Thymus (tissue), 11 donors: ENCODE results near the gene MRTFA. TPM values are rescaled to one million over a fixed set of nuclear protein-coding genes. Genes with fewer than 3 reads are reported as not detected.
"Not testable (repeated sequence)": the region's sequence is repeated elsewhere in the genome, so short reads cannot be mapped to it uniquely, and the experiment has no call there.

Experiments
- DNase-seq, 9 donors: peaks; one replicate each; pipeline ENCODE4 v3.0.0-alpha.2; 2013; ENCODE audit warnings: low spot score in 9 of 9, low read depth in 6 of 9, missing footprints in 1 of 9
- H3K27ac ChIP-seq, 2 donors: one replicate each; pipeline ENCODE4 v1.5.1; 2013; ENCODE audit warnings: control low read depth in 1 of 2, low read depth in 1 of 2, low read length in 1 of 2, mild to moderate bottlenecking in 1 of 2, moderate library complexity in 1 of 2
- H3K27me3 ChIP-seq, 2 donors: one replicate each; pipeline ENCODE4 v1.5.1; 2013; ENCODE audit warnings: low read length in 1 of 2; ENCODE audit not compliant: control insufficient read depth in 2 of 2, insufficient read depth in 1 of 2
- H3K36me3 ChIP-seq, 2 donors: one replicate each; pipeline ENCODE4 v1.5.1; 2013; ENCODE audit warnings: low read length in 1 of 2, mild to moderate bottlenecking in 1 of 2, moderate library complexity in 1 of 2; ENCODE audit not compliant: control insufficient read depth in 2 of 2, insufficient read depth in 2 of 2
- H3K4me1 ChIP-seq, 2 donors: one replicate each; pipeline ENCODE4 v1.5.1; 2013; ENCODE audit warnings: low read length in 2 of 2; ENCODE audit not compliant: control insufficient read depth in 2 of 2, insufficient read depth in 2 of 2
- H3K4me3 ChIP-seq, 2 donors: one replicate each; pipeline ENCODE4 v1.5.1; 2013; ENCODE audit warnings: low read length in 2 of 2, control low read depth in 1 of 2, mild to moderate bottlenecking in 1 of 2
- H3K9me3 ChIP-seq, 2 donors: one replicate each; pipeline ENCODE4 v1.5.1; 2013; ENCODE audit warnings: low read length in 1 of 2, mild to moderate bottlenecking in 1 of 2; ENCODE audit not compliant: control insufficient read depth in 2 of 2, insufficient read depth in 1 of 2
- WGBS: extraction: QIAGEN DNeasy Blood & Tissue Kit; methylation state at CpG from one replicate; pipeline ENCODE4 v1.1.7; 2013; 5-methylcytosine and 5-hydroxymethylcytosine counted together
- polyA plus RNA-seq: library from polyadenylated mRNA; stranded (reverse); fragments of 200-250 nt; gene quantifications from one replicate; pipeline ENCODE4 v1.2.3, GENCODE V29; 2013
- total RNA-seq: library from RNA; stranded (reverse); fragments of 120-200 nt; gene quantifications from one replicate; pipeline ENCODE4 v1.2.4, GENCODE V29; 2013
- donor health status: healthy.

The MRTFA gene
- total and polyA plus RNA-seq, 2 donors, result 16.8 to 37.0 TPM

DNA sequence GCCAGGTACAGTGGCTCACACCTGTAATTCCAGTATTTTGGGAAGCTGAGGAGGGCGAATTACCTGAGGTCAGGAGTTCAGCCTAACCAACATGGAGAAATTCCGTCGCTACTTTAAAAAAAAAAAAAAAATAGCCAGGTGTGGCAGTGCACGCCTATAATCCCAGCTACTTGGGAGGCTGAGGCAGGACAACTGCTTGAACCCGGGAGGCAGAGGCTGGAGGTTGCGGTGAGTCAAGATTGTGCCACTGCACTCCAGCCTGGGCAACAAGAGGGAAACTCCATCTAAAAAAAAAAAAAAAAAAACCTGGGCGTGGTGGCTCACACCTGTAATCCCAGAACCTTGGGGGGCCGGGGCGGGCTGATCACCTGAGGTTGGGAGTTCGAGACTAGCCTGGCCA, 37.8 kb downstream of the MRTFA start:
- H3K36me3 ChIP-seq, H3K27me3 ChIP-seq, H3K9me3 ChIP-seq, DNase-seq, H3K4me1 ChIP-seq, H3K27ac ChIP-seq, H3K4me3 ChIP-seq: not testable (repeated sequence)
- WGBS, result 97% methylated on average over 10 of the region's 10 CpGs

DNA sequence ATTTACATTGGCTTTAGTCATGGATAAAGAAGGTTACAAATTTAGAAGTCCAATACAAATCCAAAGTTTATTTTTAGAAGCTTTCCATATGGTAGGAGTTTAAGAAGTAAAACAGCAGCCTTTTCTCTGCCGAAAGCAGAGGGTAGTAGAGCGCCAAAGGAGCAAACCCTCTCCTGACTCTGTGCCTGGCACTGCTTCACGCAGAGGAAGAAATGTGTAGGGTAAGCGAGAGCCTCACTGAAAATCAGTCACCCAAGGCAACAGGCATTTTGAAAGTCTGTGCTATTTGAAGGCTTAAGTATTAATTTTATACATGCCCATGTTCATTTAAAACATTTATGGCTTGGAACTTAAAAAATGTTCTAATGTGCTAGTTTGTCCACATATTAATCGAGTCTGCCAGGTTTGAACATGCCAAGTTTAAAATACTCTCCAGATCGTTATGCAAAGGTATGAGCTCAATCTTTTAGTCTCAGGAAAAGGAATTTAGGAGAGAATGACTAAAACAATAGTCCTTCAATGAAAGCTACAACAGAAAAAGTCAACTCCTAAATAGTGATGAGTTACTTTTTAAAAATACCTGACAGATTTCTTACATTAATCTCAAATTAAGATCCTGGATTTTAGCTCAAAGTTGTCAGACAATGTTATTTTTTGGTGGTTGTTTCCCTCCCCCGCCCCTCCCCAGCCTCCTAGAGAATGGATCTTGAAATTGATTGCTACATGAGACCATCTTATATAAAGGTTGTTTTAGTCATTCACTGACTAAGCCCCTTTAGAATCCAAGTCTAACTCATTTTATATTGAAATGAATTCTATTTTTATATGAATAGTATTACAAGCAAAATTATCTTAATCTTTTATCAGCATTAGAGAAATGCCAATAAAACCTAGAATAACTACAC, 38.7 kb downstream of the MRTFA start:
- no peaks in the 10 kb centered on the region for H3K27me3 ChIP-seq
- H3K4me3 ChIP-seq, result no peak overlapping the region
- WGBS, result 97% methylated on average over 7 of the region's 7 CpGs
- H3K9me3 ChIP-seq, result no peaks in the 10 kb centered on the region
- DNase-seq, result no peak
- H3K27ac ChIP-seq, result no peak overlapping the region
- H3K36me3 ChIP-seq, result no peaks in the 10 kb centered on the region
- peaks cover 2 to 10% of the 10 kb centered on the region in 2 donors for H3K4me1 ChIP-seq

DNA sequence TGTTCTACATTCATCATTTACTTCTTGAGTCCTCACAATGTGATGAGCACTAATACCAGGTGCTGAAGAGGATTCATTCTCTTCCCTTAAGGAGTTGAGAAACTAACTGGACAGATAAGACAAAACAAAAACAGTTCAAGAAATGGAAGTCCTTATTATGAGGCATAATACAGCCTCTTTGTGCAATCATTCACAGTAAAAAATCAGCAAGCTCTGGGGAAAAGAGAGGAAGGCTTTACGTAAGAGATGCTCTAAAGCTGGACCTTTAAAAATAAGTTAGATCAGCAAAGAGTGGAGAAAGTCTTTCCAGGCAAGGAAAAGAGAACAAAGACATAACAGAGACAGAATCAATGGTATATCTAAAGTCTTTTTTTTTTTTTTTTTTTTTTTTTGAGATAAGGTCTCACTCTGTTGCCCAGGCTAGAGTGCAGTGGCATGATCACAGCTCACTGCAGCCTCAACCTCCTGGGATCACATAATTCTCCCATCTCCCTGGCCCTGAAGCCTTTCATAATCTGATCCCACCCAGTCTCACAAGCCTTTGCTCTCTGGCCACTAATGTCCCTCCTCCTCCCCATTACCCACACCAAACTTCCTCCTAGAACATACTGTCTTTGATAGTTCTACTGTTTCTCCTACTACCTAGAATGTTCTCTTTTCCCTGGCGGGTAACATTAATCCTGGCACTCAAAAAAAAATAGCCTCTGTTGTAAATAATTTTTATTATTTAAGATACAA, 40.9 kb downstream of the MRTFA start:
- no peaks in the 10 kb centered on the region for H3K9me3 ChIP-seq
- no peak for DNase-seq
- no peak overlapping the region for H3K27ac ChIP-seq
- no peaks in the 10 kb centered on the region for H3K27me3 ChIP-seq
- no peak overlapping the region for H3K4me3 ChIP-seq
- 96% methylated on average over 2 of the region's 2 CpGs for WGBS
- no peaks in the 10 kb centered on the region for H3K36me3 ChIP-seq
- peaks cover 2 to 10% of the 10 kb centered on the region in 2 donors for H3K4me1 ChIP-seq

- no peaks in the 10 kb centered on the region for H3K9me3 ChIP-seq
- no peak overlapping the region for H3K4me3 ChIP-seq
- no peaks in the 10 kb centered on the region for H3K36me3 ChIP-seq
- no peak for DNase-seq
- WGBS, result 94% methylated on average over 8 of the region's 8 CpGs
- peaks cover 2 to 10% of the 10 kb centered on the region in 2 donors for H3K4me1 ChIP-seq
- H3K27ac ChIP-seq, result no peak overlapping the region
- no peaks in the 10 kb centered on the region for H3K27me3 ChIP-seq
These were observed 41.6 kb downstream of the MRTFA start for GRCh38 chr22:40594924-40595323.

DNA sequence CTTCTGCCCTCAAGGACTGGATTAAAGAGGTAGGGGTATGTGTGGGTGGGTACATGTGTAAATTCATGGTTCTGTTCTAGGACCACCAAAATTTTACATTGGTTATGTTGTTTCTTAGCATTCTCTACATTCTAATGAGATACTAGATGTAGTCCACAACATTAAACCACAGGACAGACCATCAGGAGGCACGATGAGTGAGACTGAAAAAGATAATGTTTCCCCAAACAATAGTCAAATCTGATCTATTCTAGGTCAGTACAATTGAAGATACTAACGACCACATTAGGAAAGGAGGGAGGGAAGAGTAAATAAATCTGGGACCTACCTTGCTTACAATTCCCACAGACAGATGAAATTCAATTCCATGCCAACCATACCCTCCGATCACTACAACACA, 42.2 kb downstream of the MRTFA start:
- H3K4me3 ChIP-seq, result no peak overlapping the region
- H3K36me3 ChIP-seq, result no peaks in the 10 kb centered on the region
- H3K27me3 ChIP-seq, result no peaks in the 10 kb centered on the region
- H3K9me3 ChIP-seq, result no peaks in the 10 kb centered on the region
- DNase-seq, result no peak
- peaks cover 2 to 10% of the 10 kb centered on the region in 2 donors for H3K4me1 ChIP-seq
- WGBS, result 88% methylated on average over 3 of the region's 3 CpGs
- H3K27ac ChIP-seq, result no peak overlapping the region

DNA sequence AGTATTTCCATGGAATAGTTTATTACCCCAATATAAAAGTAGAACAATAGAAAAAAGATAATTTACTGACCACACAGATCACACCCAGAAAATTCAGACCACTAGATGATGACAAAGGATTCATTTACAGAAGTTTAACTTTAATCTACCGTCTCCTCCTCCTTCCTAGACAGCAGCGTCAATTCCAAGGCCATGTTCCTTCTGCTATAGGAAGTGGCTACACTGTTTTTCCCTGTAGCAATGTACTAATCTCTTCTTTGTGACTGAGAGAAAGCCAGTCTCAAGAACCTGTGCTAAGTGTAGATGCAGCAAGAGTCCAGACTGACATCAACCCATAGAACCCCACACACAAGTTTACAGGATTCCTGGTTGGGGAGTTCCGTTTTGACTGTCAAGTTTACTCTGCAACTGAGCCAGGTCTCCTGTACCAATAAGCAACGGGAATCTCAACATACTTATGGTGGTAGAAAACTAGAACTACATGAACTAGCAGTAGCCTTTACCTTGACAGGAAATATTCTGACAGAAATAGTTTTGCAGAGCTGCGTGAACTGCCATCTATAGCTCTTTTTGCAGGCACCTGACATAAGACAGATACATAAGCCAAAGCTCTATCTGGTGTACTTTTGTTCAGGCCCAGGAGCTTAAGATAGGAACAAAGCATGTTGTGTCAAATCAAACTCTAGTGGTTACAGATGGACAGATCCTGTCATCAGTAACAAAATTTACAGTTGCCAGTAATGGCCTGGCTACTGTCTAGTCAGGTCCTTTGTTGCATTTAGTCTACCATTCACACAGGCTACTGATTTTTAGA, 42.9 kb downstream of the MRTFA start:
- H3K36me3 ChIP-seq, result no peaks in the 10 kb centered on the region
- 89% methylated on average over 5 of the region's 5 CpGs for WGBS
- peaks cover 2 to 10% of the 10 kb centered on the region in 2 donors for H3K4me1 ChIP-seq
- DNase-seq, result peak in 1 of 9 donors; percentile 25
- no peaks in the 10 kb centered on the region for H3K27me3 ChIP-seq
- peak overlapping the region in 1 of 2 donors; percentile 15 for H3K27ac ChIP-seq
- no peaks in the 10 kb centered on the region for H3K9me3 ChIP-seq
- no peak overlapping the region for H3K4me3 ChIP-seq

DNA sequence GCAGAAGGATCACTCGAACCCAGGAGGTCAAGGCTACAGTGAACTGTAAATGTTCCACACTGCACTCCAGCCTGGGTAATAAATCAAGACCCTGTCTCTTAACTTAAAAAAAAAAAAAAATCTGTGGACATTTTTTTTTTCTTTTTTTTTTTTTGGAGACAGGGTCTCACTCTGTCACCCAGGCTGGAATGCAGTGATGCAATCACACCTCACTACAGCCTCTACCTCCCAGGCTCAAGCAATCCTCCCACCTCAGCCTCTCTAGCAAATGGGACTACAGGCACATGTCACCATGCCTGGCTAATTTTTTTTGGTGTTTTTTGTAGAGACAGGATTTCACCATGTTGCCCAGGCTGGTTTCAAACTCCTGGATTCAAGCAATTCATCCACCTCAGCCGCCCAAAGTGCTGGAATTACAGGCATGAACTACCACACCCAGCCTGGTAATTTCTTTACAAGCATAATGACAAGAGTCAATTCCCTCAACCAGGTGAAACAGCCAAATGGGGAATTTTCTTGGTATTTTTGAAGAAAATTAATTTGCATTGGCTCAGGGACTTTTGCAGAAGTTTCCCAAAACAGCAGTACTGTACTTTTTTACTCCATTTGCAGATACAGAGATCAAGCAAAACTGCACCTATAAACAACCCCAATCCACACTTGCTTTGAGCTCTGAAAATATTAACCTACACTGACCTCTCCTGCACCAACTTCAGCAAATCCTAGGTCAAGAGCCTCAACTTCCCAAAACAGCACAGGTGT, 44.0 kb downstream of the MRTFA start:
- no peak for DNase-seq
- Histone ChIP-seq H3K9me3 (no peaks in the 10 kb centered on the region), H3K4me3 (no peak overlapping the region), H3K36me3 (peaks cover 0 to 1% of the 10 kb centered on the region in 2 donors), H3K27ac (no peak overlapping the region), H3K4me1 (peaks cover 2 to 10% of the 10 kb centered on the region in 2 donors), H3K27me3 (no peaks in the 10 kb centered on the region)
- WGBS, result 94% methylated on average over 2 of the region's 2 CpGs

DNA sequence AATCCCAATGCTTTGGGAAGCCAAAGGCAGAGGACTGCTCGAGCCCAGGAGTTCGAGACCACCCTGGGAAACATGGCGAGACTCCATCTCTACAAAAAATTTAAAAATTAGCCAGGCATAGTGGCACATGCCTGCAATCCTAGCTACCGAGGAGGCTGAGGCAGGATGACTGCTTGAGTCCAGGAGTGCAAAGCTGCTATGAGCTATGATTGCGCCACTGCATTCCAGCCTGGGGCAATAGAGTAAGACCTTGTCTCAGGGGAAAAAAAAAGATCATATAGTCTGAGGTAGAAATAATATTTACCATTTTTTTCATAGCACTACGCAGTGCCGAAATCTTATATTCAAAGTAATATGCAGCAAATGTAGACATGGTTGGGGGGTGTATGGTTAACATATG, 47.8 kb downstream of the MRTFA start:
- no peak for DNase-seq
- H3K27ac ChIP-seq, result no peak overlapping the region
- H3K4me1 ChIP-seq, result peaks cover 0 to under 1% of the 10 kb centered on the region in 2 donors
- 98% methylated on average over 7 of the region's 7 CpGs for WGBS
- H3K4me3 ChIP-seq, result no peak overlapping the region
- peaks cover 4 to 11% of the 10 kb centered on the region in 2 donors for H3K36me3 ChIP-seq
- H3K27me3 ChIP-seq, result no peaks in the 10 kb centered on the region
- no peaks in the 10 kb centered on the region for H3K9me3 ChIP-seq
